Body of pancreas (tissue), 4 donors: ENCODE data around the gene CTPS1. TPM values are rescaled to one million over a fixed set of nuclear protein-coding genes. Genes with fewer than 3 reads are reported as not detected.

ENCODE experiments used
- ATAC-seq: fragments of 150-250 bp; one replicate; pipeline ENCODE4 v1.9.1; 2016
- DNase-seq, 4 donors: peaks; one replicate each; pipeline ENCODE4 v3.0.0-alpha.2; 2019
- H3K27ac ChIP-seq, 4 donors: fragments of 200-600 bp; sonication (generic); 1 replicate in 3 of 4; 2 replicates in 1 of 4; pipeline versions ENCODE4 v1.5.1 to v1.6.1; 2016 to 2019; ENCODE audit warnings: mild to moderate bottlenecking in 1 of 4, mixed read lengths in 1 of 4, moderate library complexity in 1 of 4
- H3K27me3 ChIP-seq, 2 donors: fragments of 200-600 bp; sonication (generic); one replicate each; pipeline ENCODE4 v1.6.0; 2016; ENCODE audit warnings: mild to moderate bottlenecking in 1 of 2
- H3K36me3 ChIP-seq, 2 donors: fragments of 200-600 bp; sonication (generic); replicated peaks in 1 of 2; 2 replicates each; pipeline ENCODE4 v1.5.1; 2016; ENCODE audit warnings: low read depth in 2 of 2; ENCODE audit not compliant: insufficient read depth in 1 of 2
- H3K4me1 ChIP-seq: fragments of 200-600 bp; sonication (generic); one replicate; pipeline ENCODE4 v1.6.0; 2016
- H3K4me3 ChIP-seq, 2 donors: fragments of 200-600 bp; sonication (generic); 1 replicate in 1 of 2; 2 replicates in 1 of 2; pipeline ENCODE4 v1.5.1; 2016 to 2019
- H3K9me3 ChIP-seq, 3 donors: fragments of 200-600 bp; sonication (generic); 1 replicate in 2 of 3; 2 replicates in 1 of 3; pipeline ENCODE4 v1.5.1; 2016
- CTCF ChIP-seq, 7 experiments: fragments of 450-650 bp in 4 of 7; fragments of 200-600 bp in 3 of 7; sonication (generic) in 3 of 7; IDR thresholded peaks; one replicate each; pipeline ENCODE4 v1.5.1; 2016 to 2019; ENCODE audit warnings: antibody characterized with exemption in 7 of 7
- POLR2A ChIP-seq, 3 donors: fragments of 450-650 bp; IDR thresholded peaks; one replicate each; pipeline ENCODE4 v1.6.1; 2016; ENCODE audit warnings: antibody characterized with exemption in 3 of 3, mild to moderate bottlenecking in 2 of 3
- WGBS, 2 donors: methylation state at CpG; one replicate each; pipeline ENCODE4 v1.1.5; 2017; 5-methylcytosine and 5-hydroxymethylcytosine counted together
- intact Hi-C: fragments of 100-400 bp; cut with DNase I; formaldehyde crosslinking; loops from one replicate; pipeline ENCODE4 v1.15.1; 2023
- total RNA-seq, 2 donors: library from RNA; depleted of rRNA; stranded (reverse); fragments of >200 nt; gene quantifications; one replicate each; pipeline ENCODE4 v1.1.0, GENCODE V29; 2016

CTPS1 gene
- total RNA-seq, 2 donors from 2014 or later: 8.9 to 13.0 TPM

- H3K4me3 ChIP-seq: no peak overlapping the region
- intact Hi-C loops: no loop called here
- no peaks in the 10 kb centered on the region for H3K27me3 ChIP-seq
- no peak for TF ChIP-seq POLR2A (IDR thresholded peaks at IDR 0.05)
- no peak for TF ChIP-seq CTCF (IDR thresholded peaks at IDR 0.05)
- 96 to 97% methylated on average over 5 of the region's 5 CpGs for WGBS, 2 donors
- no peak for DNase-seq
- no peaks in the 10 kb centered on the region for H3K9me3 ChIP-seq
- H3K27ac ChIP-seq: peak overlapping the region in 2 of 4 donors; percentile 66 to 68
- peaks cover 0 to 2% of the 10 kb centered on the region in 2 donors for H3K36me3 ChIP-seq
- ATAC-seq: no peak
- peaks cover 44% of the 10 kb centered on the region for H3K4me1 ChIP-seq
Observed at GRCh38 chr1:40989066-40989465, 9.6 kb downstream of the CTPS1 start.

GRCh38 chr1:40997096-40997495 is 17.6 kb downstream of the CTPS1 start:
- TF ChIP-seq POLR2A (IDR thresholded peaks at IDR 0.05) (no peak), CTCF (IDR thresholded peaks at IDR 0.05) (no peak)
- peaks cover 16 to 19% of the 10 kb centered on the region in 2 donors for H3K36me3 ChIP-seq
- intact Hi-C loops: no loop called here
- 84 to 89% methylated on average over 8 of the region's 8 CpGs for WGBS, 2 donors
- H3K9me3 ChIP-seq: no peaks in the 10 kb centered on the region
- no peaks in the 10 kb centered on the region for H3K27me3 ChIP-seq
- no peaks in the 10 kb centered on the region for H3K4me1 ChIP-seq
- H3K27ac ChIP-seq: no peak overlapping the region
- no peak overlapping the region for H3K4me3 ChIP-seq
- ATAC-seq (no peak), DNase-seq (no peak)

- Histone ChIP-seq H3K27me3 (no peaks in the 10 kb centered on the region), H3K4me1 (peaks cover 7% of the 10 kb centered on the region), H3K4me3 (no peak overlapping the region), H3K36me3 (peaks cover 16 to 19% of the 10 kb centered on the region in 2 donors), H3K9me3 (no peaks in the 10 kb centered on the region), H3K27ac (no peak overlapping the region)
- ATAC-seq: no peak
- WGBS, 2 donors: 86 to 93% methylated on average over 4 of the region's 4 CpGs
- intact Hi-C loops: no loop called here
- no peak for DNase-seq
- no peak for TF ChIP-seq CTCF (IDR thresholded peaks at IDR 0.05)
- no peak for TF ChIP-seq POLR2A (IDR thresholded peaks at IDR 0.05)
Observed at GRCh38 chr1:40998668-40999067, 19.2 kb downstream of the CTPS1 start.

GRCh38 chr1:41003127-41003639 is 23.7 kb downstream of the CTPS1 start:
- Histone ChIP-seq H3K9me3 (no peaks in the 10 kb centered on the region), H3K36me3 (peaks cover 9 to 11% of the 10 kb centered on the region in 2 donors), H3K27ac (peak overlapping the region in 2 of 4 donors; percentile 5 to 46), H3K4me1 (peaks cover 9% of the 10 kb centered on the region), H3K4me3 (no peak overlapping the region), H3K27me3 (no peaks in the 10 kb centered on the region)
- intact Hi-C loops: no loop called here
- WGBS, 2 donors: 86 to 93% methylated on average over 9 of the region's 9 CpGs
- ATAC-seq: no peak
- no peak for DNase-seq
- TF ChIP-seq POLR2A (IDR thresholded peaks at IDR 0.05) (no peak), CTCF (IDR thresholded peaks at IDR 0.05) (no peak)

- Histone ChIP-seq H3K4me3 (no peak overlapping the region), H3K27ac (peak overlapping the region in 2 of 4 donors; percentile 5 to 46), H3K27me3 (no peaks in the 10 kb centered on the region), H3K9me3 (no peaks in the 10 kb centered on the region), H3K4me1 (peaks cover 9% of the 10 kb centered on the region), H3K36me3 (peaks cover 6 to 8% of the 10 kb centered on the region in 2 donors)
- ATAC-seq (peak; percentile 91), DNase-seq (peak; percentile 76 to 95 (median 88))
- TF ChIP-seq CTCF (IDR thresholded peaks at IDR 0.05) (peak in 4 of 7 experiments; percentile 31 to 43 (median 38)), POLR2A (IDR thresholded peaks at IDR 0.05) (no peak)
- intact Hi-C loops: no loop called here
- 41 to 63% methylated on average over 3 to 11 of the region's 11 CpGs for WGBS, 2 donors
Observed at GRCh38 chr1:41003640-41004220, 24.2 kb downstream of the CTPS1 start.
